Measurements from ENCODE around the gene ARID3A. TPM values are rescaled to one million over a fixed set of nuclear protein-coding genes. Genes with fewer than 3 reads are reported as not detected.
"Not testable (repeated sequence)": the region's sequence is repeated elsewhere in the genome, so short reads cannot be mapped to it uniquely, and the experiment has no call there.

The ARID3A gene
- total RNA-seq, 1 experiment from 2014 or later = 0.85 TPM

DNA sequence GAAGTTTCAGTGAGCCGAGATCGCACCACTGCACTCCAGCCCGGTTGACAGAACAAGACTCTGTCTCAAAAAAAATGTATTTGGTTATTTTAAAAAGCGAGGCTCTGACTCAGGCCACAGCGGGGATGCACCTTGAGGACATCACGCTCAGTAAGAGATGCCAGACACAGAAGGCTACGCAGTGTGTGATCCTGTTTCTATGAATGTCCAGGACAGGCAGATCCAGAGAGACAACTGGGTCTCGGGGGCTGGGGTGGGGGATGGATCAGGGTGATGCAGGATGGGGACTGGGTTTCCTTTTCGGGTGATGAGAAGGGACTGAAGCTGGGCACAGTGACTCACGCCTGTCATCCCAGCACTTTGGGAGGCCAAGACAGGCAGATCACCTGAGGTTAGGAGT lies 38.2 kb upstream of the ARID3A start:
- H3K27ac Mint-ChIP-seq (ENCODE audit: unreplicated experiment) = no peak overlapping the region
- H3K27me3 Mint-ChIP-seq (ENCODE audit: unreplicated experiment) = no peaks in the 10 kb centered on the region
- no peak for DNase-seq
- no peaks in the 10 kb centered on the region for H3K9me3 Mint-ChIP-seq (ENCODE audit: low read depth, unreplicated experiment)
- H3K4me1 Mint-ChIP-seq (ENCODE audit: low read depth, unreplicated experiment) = no peaks in the 10 kb centered on the region
- H3K4me3 Mint-ChIP-seq (ENCODE audit: low read depth, unreplicated experiment) = no peak overlapping the region
- H3K36me3 Mint-ChIP-seq (ENCODE audit: insufficient read depth, unreplicated experiment) = peaks cover 47% of the 10 kb centered on the region
- TF ChIP-seq, protein P1, sequence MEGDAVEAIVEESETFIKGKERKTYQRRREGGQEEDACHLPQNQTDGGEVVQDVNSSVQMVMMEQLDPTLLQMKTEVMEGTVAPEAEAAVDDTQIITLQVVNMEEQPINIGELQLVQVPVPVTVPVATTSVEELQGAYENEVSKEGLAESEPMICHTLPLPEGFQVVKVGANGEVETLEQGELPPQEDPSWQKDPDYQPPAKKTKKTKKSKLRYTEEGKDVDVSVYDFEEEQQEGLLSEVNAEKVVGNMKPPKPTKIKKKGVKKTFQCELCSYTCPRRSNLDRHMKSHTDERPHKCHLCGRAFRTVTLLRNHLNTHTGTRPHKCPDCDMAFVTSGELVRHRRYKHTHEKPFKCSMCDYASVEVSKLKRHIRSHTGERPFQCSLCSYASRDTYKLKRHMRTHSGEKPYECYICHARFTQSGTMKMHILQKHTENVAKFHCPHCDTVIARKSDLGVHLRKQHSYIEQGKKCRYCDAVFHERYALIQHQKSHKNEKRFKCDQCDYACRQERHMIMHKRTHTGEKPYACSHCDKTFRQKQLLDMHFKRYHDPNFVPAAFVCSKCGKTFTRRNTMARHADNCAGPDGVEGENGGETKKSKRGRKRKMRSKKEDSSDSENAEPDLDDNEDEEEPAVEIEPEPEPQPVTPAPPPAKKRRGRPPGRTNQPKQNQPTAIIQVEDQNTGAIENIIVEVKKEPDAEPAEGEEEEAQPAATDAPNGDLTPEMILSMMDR (IDR thresholded peaks at IDR 0.05; ENCODE audit: unreplicated experiment) = no peak
- intact Hi-C loops (cut with micrococcal nuclease; ENCODE audit: unreplicated experiment) = no loop called here
- no TSS peak for BruUV-seq (replicated peaks)
- CTCF ChIA-PET = no interaction called here

DNA sequence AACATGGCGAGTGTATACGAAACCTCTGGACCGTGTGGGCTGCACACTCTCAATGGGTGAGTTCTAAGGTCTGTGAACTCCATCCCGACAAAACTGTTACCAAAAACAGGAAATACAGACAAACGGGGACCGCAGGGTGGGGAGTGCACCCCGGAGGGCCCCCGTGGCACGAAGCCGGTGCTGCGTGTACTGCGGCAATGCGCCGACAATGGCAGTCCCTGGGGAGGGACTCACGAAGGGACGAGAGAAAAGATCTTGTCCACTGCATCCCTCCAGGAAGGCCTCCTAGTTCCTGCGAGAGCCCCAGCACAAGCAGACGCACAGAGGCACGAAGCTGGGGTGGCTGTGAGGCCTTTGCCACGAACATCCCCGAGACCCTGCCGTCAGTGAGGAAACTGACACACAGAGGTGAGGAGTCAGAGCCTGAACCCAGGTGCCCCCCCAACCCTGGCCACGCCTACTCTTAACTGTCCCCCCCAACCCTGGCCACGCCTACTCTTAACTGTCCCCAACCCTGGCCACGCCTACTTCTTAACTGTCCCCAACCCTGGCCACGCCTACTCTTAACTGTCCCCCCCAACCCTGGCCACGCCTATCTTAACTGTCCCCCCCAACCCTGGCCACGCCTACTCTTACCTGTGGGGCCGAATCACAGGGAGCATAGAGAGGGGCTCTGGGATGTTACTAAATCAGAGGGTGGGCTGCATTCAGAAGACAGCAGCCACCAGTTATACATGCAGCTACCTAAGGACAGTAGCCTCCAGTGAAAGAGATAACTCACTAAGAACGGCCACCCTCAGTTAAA lies 37.1 kb upstream of the ARID3A start:
- Mint-ChIP-seq H3K9me3 (ENCODE audit: low read depth, unreplicated experiment) (no peaks in the 10 kb centered on the region), H3K4me3 (ENCODE audit: low read depth, unreplicated experiment) (no peak overlapping the region), H3K4me1 (ENCODE audit: low read depth, unreplicated experiment) (no peaks in the 10 kb centered on the region), H3K27me3 (ENCODE audit: unreplicated experiment) (no peaks in the 10 kb centered on the region), H3K36me3 (ENCODE audit: insufficient read depth, unreplicated experiment) (peaks cover 51% of the 10 kb centered on the region), H3K27ac (ENCODE audit: unreplicated experiment) (no peak overlapping the region)
- intact Hi-C loops (cut with micrococcal nuclease; ENCODE audit: unreplicated experiment) = no loop called here
- TF ChIP-seq, protein P1 (IDR thresholded peaks at IDR 0.05; ENCODE audit: unreplicated experiment) = no peak
- CTCF ChIA-PET = no interaction called here
- no TSS peak for BruUV-seq (replicated peaks)
- no peak for DNase-seq

DNA sequence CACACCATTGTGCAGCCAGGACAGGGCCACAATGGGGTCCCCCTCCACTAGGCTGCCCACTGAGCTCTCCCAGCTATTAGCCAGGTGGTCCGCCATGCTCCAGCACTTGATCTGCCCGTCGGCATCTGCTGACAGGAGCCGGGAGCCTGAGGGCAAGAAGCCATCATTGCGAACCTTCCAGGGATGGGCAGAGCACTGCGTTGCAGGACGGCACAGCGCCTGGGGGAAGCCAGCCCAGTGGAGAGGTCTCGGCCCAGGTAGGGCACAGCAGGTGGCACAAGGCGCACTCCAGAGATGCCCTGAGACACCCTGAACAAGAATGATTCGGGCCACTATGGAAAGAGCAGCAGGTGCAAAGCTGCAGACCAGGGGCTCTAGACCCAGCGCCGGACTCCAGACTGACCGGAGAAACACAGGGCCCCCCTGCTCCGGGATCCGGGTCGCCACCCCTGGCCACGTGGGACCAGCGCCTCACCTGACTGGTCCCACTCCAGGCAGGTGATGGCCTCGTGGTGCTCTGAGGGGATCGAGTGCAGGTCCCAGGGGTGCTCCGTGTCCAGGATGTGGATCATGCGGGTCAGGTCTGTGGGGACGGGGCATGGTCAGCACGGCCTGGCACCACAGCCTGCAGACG lies 36.1 kb upstream of the ARID3A start:
- Mint-ChIP-seq H3K9me3 (ENCODE audit: low read depth, unreplicated experiment) (no peaks in the 10 kb centered on the region), H3K27me3 (ENCODE audit: unreplicated experiment) (no peaks in the 10 kb centered on the region), H3K27ac (ENCODE audit: unreplicated experiment) (no peak overlapping the region), H3K4me3 (ENCODE audit: low read depth, unreplicated experiment) (no peak overlapping the region), H3K36me3 (ENCODE audit: insufficient read depth, unreplicated experiment) (peaks cover 50% of the 10 kb centered on the region), H3K4me1 (ENCODE audit: low read depth, unreplicated experiment) (no peaks in the 10 kb centered on the region)
- CTCF ChIA-PET = no interaction called here
- intact Hi-C loops (cut with micrococcal nuclease; ENCODE audit: unreplicated experiment) = no loop called here
- DNase-seq = no peak
- TF ChIP-seq, protein P1 (IDR thresholded peaks at IDR 0.05; ENCODE audit: unreplicated experiment) = no peak
- BruUV-seq (replicated peaks) = no TSS peak

DNA sequence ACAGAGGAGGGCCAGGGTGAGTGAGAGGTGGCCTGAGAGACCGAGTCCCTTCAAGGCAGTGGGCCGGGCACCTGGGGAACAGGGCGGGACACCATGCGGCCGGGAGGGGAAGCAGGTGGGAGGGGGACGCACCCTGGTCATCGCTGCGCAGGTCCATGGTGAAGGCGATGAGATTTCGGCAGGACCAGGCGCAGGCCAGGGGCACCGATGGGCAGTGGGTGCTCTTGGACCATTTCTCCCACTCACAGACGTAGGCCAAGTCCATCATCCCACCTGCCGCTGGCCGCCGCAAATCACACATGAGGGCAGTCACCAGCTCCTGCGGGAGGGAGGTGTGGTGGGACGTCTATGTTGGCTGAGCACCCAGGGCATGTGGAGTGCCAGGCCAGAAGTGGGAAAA lies 35.0 kb upstream of the ARID3A start:
- TF ChIP-seq, protein P1 (IDR thresholded peaks at IDR 0.05; ENCODE audit: unreplicated experiment) = no peak
- BruUV-seq (replicated peaks) = no TSS peak
- no peak overlapping the region for H3K27ac Mint-ChIP-seq (ENCODE audit: unreplicated experiment)

DNA sequence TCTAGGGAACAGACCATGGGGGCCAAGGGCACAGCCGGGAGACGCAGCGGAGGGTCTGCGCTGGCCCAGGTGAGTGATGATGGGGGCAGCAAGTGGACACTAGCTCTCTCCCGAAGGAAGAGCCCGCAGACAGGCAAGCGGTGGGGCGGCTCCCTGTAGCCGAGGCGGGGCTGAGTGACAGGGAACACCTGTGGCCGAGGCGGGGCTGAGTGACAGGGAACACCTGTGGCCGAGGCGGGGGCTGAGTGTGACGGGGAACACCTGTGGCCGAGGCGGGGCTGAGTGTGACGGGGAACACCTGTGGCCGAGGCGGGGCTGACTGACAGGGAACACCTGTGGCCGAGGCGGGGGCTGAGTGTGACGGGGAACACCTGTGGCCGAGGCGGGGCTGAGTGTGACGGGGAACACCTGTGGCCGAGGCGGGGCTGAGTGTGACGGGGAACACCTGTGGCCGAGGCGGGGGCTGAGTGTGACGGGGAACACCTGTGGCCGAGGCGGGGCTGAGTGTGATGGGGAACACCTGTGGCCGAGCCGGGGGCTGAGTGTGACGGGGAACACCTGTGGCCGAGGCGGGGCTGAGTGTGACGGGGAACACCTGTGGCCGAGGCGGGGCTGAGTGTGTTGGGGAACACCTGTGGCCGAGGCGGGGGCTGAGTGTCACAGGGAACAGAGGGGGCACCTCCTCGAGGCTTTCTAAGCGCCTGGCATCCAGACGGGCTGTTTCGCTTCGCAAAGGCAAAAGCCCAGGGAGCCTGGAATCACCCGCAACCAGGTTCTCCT lies 34.2 kb upstream of the ARID3A start:
- Mint-ChIP-seq H3K36me3 (ENCODE audit: insufficient read depth, unreplicated experiment) (peaks cover 58% of the 10 kb centered on the region), H3K4me3 (ENCODE audit: low read depth, unreplicated experiment) (peak overlapping the region; percentile 78)
- H3K27me3 Mint-ChIP-seq (ENCODE audit: unreplicated experiment); H3K4me1 Mint-ChIP-seq (ENCODE audit: low read depth, unreplicated experiment); DNase-seq; intact Hi-C loops (cut with micrococcal nuclease; ENCODE audit: unreplicated experiment); BruUV-seq (replicated peaks); CTCF ChIA-PET; H3K9me3 Mint-ChIP-seq (ENCODE audit: low read depth, unreplicated experiment); H3K27ac Mint-ChIP-seq (ENCODE audit: unreplicated experiment): not testable (repeated sequence)

More for the DNA sequence above, 35.0 kb upstream of the ARID3A start:
- intact Hi-C loops (cut with micrococcal nuclease; ENCODE audit: unreplicated experiment) = no loop called here
- Mint-ChIP-seq H3K4me3 (ENCODE audit: low read depth, unreplicated experiment) (peak overlapping the region; percentile 39), H3K36me3 (ENCODE audit: insufficient read depth, unreplicated experiment) (peaks cover 50% of the 10 kb centered on the region), H3K4me1 (ENCODE audit: low read depth, unreplicated experiment) (no peaks in the 10 kb centered on the region), H3K9me3 (ENCODE audit: low read depth, unreplicated experiment) (no peaks in the 10 kb centered on the region), H3K27me3 (ENCODE audit: unreplicated experiment) (no peaks in the 10 kb centered on the region)
- DNase-seq = no peak
- CTCF ChIA-PET = no interaction called here

Measured in Calu3 (cell line).